ENCODE data around the gene PRKAR1B. TPM values are rescaled to one million over a fixed set of nuclear protein-coding genes. Genes with fewer than 3 reads are reported as not detected.

Gene PRKAR1B
- total and polyA plus RNA-seq, 10 of the 15 experiments (the other 5 are each of a cell fraction or from before 2014, with no cell fraction given), result 1.4 to 45.6 (median 19.3) TPM

- intact Hi-C loops (cut with micrococcal nuclease; ENCODE audit: unreplicated experiment), result loop anchor here (10.0 kb wide), 2 partner anchors 196 to 354 kb away; partner anchors contain the start of gene GET4
- Histone ChIP-seq H3K9ac (ENCODE audit: control insufficient read depth, insufficient read depth, low read length) (no peak overlapping the region), H3K9me3 (replicated peaks; ENCODE audit: control insufficient read depth, insufficient read depth, low read length) (no peaks in the 10 kb centered on the region), H3K79me2 (ENCODE audit: control insufficient read depth, insufficient read depth, low read length) (no peaks in the 10 kb centered on the region), H3K4me2 (ENCODE audit: control insufficient read depth, insufficient read depth) (no peak overlapping the region), H2AFZ (ENCODE audit: control insufficient read depth, low read depth, low read length) (no peak overlapping the region), H3K36me3 (ENCODE audit: control insufficient read depth in 2 of 2, insufficient read depth in 2 of 2, low read length in 1 of 2) (no peaks in the 10 kb centered on the region), H3K27me3 (replicated peaks in 1 of 2; ENCODE audit: control insufficient read depth in 2 of 2, insufficient read depth in 2 of 2, low read length in 1 of 2) (peaks cover 2 to 3% of the 10 kb centered on the region in 2 experiments), H3K4me3 (no peak overlapping the region), H4K20me1 (ENCODE audit: control insufficient read depth, insufficient read depth) (no peaks in the 10 kb centered on the region), H3K27ac (ENCODE audit: control insufficient read depth, insufficient read depth) (no peak overlapping the region), H3K4me1 (ENCODE audit: control insufficient read depth, insufficient read depth, low read length) (peaks cover 16% of the 10 kb centered on the region)
- 33% methylated on average over 51 of the region's 63 CpGs for whole genome bisulfite sequencing (ENCODE audit: insufficient coverage, insufficient replicate concordance, low lambda C conversion rate, missing lambda C conversion rate)
- RAD21 ChIA-PET (ENCODE audit: unreplicated experiment), result interaction anchor here (1.0 to 2.3 kb wide), 4 partner anchors 11 to 84 kb away, joined by 3 to 11 read pairs (median 3); no protein-coding TSS in a partner anchor
- CTCF ChIA-PET, result interaction anchor here (0.6 kb wide), 1 partner anchor 20 kb away, joined by 3 read pairs; no protein-coding TSS in a partner anchor
- no peak for FAIRE-seq
- DNase-seq (ENCODE audit: low read depth, low spot score), result no peak
- peak; percentile 3; the same call in 2 of the 3 replicates for ATAC-seq
- POLR2A ChIA-PET, result interaction anchor here (0.8 to 1.1 kb wide), 2 partner anchors 12 to 84 kb away, joined by 3 read pairs; no protein-coding TSS in a partner anchor
- in situ Hi-C loops (cut with MboI), result loop anchor here (5.0 kb wide), 1 partner anchor 67 kb away; no protein-coding TSS in a partner anchor
- SMC1A ChIA-PET (ENCODE audit: uncharacterized antibody, unreplicated experiment), result no interaction called here
- no TSS peak for BruUV-seq (replicated peaks)
- TF ChIP-seq SMARCA5 (IDR thresholded peaks at IDR 0.05) (no peak), BHLHE40 (IDR thresholded peaks at IDR 0.05; ENCODE audit: borderline replicate concordance in 1 of 2, low read depth in 2 of 2, low read length in 1 of 2) (no peak), KDM1A (IDR thresholded peaks at IDR 0.05; ENCODE audit: borderline replicate concordance) (no peak), RBBP5 (conservative IDR thresholded peaks at IDR 0.05) (no peak), ZBTB4 (CRISPR knock-in tag; IDR thresholded peaks at IDR 0.05) (no peak), EGR1 (IDR thresholded peaks at IDR 0.05; ENCODE audit: borderline replicate concordance in 1 of 2, low read depth in 2 of 2, low read length in 2 of 2) (peak in 1 of 2 experiments; percentile 53; a peak in 1 of 3 replicates), RUNX3 (IDR thresholded peaks at IDR 0.05; ENCODE audit: low read length) (no peak), RAD21 (IDR thresholded peaks at IDR 0.05; ENCODE audit: insufficient read depth, low read depth, low read length) (no peak), EED (IDR thresholded peaks at IDR 0.05; ENCODE audit: low read depth) (no peak), ZNF384 (IDR thresholded peaks at IDR 0.05; ENCODE audit: borderline replicate concordance, low read depth, low read length) (no peak), ASH2L (IDR thresholded peaks at IDR 0.05; ENCODE audit: borderline replicate concordance, low read depth) (no peak), MEF2B (IDR thresholded peaks at IDR 0.05; ENCODE audit: partially characterized antibody, poor library complexity, severe bottlenecking) (no peak), GATAD2B (conservative IDR thresholded peaks at IDR 0.05; ENCODE audit: low read depth) (peak; percentile 51; the same call in 1 of the 2 replicates), MXI1 (IDR thresholded peaks at IDR 0.05; ENCODE audit: low read depth, low read length) (no peak), DPF2 (IDR thresholded peaks at IDR 0.05) (peak; percentile 21; the same call in 1 of the 2 replicates), IRF5 (IDR thresholded peaks at IDR 0.05; ENCODE audit: borderline replicate concordance) (no peak), TCF7 (IDR thresholded peaks at IDR 0.05; ENCODE audit: borderline replicate concordance) (no peak), NR2F1 (conservative IDR thresholded peaks at IDR 0.05) (no peak)
These were observed 206.4 kb downstream of the PRKAR1B start for GRCh38 chr7:520503-521161.

Measured in GM12878 (cell line).